GM19463 (cell line): ENCODE data around the gene PIAS2.
"Not testable (repeated sequence)": the region's sequence is repeated elsewhere in the genome, so short reads cannot be mapped to it uniquely, and the experiment has no call there.

Experiments
- ATAC-seq: cut with Tn5 transposase; IDR thresholded peaks from one replicate; pipeline ENCODE4 v1.9.1; 2021; ENCODE audit warnings: mild to moderate bottlenecking, moderate library complexity; ENCODE audit not compliant: unreplicated experiment

The PIAS2 gene, protein sequence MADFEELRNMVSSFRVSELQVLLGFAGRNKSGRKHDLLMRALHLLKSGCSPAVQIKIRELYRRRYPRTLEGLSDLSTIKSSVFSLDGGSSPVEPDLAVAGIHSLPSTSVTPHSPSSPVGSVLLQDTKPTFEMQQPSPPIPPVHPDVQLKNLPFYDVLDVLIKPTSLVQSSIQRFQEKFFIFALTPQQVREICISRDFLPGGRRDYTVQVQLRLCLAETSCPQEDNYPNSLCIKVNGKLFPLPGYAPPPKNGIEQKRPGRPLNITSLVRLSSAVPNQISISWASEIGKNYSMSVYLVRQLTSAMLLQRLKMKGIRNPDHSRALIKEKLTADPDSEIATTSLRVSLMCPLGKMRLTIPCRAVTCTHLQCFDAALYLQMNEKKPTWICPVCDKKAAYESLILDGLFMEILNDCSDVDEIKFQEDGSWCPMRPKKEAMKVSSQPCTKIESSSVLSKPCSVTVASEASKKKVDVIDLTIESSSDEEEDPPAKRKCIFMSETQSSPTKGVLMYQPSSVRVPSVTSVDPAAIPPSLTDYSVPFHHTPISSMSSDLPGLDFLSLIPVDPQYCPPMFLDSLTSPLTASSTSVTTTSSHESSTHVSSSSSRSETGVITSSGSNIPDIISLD

DNA sequence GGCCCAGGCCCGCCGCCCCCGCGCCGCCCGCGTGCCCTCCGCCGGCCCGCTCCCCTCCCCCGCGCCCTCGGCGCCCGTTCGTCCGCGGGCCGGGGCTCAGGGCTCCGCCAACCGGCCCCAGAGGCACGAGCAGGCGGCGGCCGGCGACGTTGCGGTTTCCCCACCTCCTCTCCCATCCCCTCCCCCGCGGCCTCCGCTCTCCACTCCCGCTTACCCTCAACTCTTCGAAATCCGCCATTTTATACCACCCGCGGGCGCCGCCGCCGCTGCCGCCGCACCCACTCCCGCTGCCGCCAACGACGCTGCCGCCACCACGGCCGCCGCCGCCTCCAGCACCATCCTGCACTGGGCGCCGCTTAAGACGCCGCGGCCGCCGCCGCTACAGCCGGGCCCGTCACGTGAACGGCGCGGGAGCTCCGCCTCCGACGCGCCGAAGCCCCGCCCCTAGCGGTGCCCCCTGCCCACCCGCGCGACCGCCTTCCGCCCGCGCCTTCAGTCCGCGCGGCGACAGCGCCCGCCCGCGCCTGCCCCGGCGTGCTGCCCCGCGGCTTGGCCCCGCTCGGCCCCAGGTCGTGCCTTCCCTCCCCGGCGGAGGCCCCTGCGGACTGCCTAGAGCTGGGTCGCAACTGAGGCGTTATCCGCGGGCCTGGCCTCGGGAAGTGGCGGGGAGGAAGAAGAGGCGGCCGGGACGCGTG is at the start of gene PIAS2, which contains the start of gene KATNAL2:
Gene PIAS2 (minus strand): TSS at position 400 of the 695 bp plus-strand sequence. CDS start 162 bp downstream, at position 238.
Gene KATNAL2 (plus strand): TSS at position 495 of the 695 bp plus-strand sequence. CDS start 29,271 bp downstream, outside the sequence.
- ATAC-seq = peak; percentile 89

DNA sequence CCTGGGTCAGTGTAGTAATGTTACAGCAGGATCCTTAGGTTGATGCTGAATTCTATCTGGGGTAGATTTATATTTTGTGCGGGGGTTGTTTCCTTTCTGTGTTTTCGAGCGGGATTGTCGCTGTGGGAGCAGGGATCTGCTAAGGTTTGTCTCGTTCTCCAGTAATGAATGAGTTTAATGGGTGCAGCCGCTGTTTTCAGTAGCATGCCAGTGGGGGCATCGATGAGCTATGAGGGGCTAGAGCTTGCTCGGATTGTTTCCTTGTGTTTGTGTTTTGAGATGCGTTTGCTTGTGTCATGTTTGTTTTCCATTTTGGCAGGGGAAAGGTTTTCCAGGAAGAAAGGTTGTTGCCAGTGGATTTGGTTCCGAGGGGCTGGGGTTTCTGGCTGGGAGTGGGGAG is 49.0 kb upstream of the PIAS2 start:
- not testable (repeated sequence) for ATAC-seq

DNA sequence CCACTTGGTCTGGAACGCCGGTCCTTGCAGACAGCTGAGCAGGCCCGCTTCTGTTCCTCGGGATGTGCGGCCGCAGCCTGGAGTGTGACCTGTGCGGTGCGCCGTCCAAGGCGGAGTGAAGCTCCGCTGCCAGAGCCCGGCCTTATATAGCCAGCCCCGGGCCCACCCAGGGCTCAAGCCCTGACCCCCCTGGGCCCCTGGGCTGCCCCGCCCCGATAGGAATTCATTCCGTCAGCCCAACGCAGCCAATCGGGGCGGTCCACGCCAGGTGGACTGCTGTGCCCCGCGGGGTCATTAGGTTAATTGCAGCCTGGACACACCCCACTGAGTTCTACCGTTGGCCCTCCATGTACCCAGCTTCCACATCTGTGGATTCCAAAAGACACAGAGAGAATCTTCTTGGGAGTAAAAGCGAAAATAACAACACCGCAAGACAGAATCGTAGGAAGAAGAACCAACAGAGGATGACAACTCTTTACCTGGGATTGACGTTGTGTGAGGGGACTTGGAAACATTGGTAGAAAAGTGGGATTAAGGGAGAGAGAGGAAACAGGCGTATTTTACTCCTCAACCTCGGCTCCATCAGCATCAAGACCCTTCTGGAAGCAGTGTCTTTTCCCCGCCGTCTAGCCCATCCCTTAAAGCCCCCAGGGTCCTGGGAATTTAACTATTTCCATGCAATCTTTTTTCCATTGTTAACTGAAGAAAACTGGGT is 47.4 kb upstream of the PIAS2 start:
- not testable (repeated sequence) for ATAC-seq

DNA sequence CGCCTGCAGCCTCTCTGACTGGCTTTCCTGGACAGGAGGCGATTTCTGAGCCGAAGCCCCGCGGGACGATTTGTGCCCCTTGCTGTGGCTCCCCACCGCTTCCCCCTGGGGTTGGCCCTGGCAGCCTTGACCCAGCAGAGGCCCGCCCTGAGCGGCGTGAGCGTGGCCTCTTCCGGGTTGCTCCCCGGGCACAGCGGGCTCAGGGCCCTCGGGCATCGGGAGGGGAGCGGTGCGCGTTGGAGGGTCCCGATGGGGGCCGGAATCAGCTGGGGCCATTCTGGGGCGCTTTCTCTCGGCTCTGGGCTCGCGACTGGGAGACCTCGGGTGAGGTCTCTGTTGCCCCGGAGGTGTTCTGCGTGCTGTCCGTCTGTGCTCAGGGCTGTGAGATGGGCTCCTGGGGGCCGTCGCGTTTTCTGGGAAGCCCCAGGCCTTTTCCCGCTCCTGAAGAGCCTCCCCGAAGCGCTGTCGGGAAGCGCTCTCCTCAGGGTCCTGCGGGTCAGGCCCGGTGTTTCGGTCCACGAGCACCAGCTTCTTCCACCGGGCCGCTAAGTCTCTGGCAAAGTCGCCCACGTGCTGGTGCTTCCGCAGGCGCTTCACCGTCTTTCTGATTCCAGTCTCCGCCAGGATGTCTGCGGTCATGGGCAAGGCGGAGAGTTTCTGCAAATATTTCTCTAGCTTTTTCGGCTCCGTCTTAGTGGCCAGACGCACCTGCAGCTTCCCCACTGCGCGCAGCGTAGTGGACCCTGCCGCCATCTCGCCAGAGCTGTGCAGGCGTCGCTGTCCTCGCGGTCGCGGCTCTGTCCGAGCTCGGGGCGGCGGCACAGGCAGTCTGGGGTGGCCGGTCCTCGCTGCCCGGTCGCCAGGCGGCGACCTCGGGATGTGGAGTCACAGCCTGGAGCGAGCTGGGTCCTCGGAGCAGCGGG is 46.6 kb upstream of the PIAS2 start:
- ATAC-seq = not testable (repeated sequence)

DNA sequence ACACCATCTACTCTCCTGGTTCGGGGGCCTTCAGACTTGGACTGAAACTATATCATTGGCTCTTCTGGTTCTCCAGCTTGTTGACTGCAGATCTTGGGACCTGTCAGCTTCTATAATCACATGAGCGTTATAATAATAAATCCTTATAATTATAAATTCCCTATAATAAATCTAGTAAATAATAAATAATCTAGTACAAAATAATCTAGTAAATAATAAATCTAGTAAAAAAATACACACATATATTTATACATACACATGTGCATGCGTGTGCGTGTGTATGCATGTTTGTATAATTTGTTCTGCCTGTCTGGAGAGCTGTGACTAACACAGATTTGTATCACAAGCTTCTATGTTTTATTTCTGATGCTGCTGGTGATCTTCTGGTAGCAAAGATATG is 40.9 kb upstream of the PIAS2 start:
- no peak for ATAC-seq

DNA sequence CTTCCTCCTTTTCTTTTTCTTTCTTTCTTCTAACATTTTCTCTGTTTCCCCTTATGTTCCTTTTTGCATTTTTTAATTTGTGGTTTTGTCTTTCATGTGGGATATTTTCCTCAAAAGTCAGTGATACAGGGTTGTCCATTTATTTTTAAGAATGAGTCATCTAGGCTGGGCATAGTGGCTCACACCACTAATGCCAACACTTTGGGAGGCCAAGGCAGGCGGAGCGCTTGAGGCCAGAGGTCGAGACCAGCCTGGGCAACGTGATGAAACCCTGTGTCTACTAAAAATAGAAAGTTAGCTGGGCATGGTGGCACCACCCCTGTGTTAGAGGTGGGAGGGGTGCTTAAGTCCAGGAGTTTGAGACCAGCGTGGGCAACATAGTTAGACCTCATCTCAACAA is 35.9 kb upstream of the PIAS2 start:
- no peak for ATAC-seq

DNA sequence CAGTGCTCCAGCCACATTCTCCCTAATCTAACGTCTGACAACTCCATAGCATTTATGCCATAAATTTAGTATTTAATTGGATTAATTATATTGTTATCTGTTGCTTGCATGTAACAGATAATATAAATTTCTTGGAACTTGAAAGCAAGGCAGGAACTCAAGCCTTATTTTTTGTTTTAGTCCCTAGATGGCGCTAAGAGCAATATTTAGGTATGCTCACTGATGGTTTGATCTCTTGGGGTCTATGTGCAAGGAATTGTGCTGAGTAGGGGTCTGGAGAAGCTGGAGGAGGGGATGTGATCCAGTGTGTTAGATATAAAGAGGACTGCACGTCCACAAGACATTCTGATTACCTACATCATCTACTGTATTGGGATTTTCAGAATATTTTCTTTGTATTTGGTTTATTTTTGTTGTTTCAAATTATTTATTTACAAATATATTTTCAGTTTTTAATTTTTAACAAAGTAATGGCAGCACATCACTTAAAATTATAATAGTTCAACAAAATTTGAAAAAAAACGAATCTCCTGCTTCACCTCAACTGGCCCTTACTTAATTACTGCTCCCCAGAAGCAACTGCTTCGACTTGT is 32.9 kb upstream of the PIAS2 start:
- no peak for ATAC-seq

DNA sequence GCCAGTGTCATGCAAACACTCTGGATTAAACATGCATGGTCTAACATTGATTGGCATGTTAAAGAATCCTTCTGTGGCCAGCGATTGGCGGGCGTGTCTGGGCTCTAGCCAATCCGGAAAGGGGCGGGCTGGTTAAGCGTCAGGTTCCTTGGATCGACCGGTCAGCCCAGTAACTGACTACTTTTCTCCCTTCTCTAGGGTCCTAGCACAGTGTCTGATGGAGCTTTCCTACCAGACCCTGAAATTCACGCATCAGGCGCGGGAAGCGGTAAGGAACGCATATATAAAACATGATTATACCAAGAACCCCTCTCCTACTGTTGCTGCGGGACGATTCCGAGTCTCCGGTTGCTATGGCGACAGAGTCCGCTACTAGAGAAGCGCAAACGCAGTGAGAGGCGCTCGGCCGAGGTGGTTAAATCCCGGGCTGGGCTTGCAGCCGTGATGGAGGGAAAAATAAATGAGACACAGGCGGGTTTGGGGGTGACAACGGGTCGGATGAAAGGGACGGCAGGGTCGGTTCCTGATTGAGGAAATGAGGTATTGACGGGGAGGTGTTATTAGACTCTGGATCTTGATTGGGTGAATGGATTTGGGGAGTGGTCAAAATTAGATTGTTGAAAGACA is 29.5 kb upstream of the PIAS2 start:
- peak; percentile 98 for ATAC-seq

DNA sequence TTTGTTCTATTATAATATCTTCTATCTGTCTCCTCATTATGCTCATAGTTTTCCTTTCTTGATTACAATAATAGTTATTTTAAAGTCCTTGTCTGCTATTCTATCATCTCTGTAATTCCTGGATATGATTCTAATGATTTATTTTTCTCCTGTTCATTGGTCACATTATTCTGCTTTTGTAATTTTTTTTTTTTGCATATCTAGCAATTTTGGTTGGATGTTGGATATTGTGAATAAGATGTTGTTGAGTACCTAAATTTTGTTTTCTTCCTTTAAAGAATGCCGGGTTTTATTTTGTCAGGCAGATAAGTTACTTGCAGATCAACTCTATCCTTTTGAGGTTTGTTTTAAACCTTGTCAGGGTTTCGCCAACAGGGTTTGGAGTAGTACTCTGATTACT is 25.3 kb upstream of the PIAS2 start:
- ATAC-seq = no peak

DNA sequence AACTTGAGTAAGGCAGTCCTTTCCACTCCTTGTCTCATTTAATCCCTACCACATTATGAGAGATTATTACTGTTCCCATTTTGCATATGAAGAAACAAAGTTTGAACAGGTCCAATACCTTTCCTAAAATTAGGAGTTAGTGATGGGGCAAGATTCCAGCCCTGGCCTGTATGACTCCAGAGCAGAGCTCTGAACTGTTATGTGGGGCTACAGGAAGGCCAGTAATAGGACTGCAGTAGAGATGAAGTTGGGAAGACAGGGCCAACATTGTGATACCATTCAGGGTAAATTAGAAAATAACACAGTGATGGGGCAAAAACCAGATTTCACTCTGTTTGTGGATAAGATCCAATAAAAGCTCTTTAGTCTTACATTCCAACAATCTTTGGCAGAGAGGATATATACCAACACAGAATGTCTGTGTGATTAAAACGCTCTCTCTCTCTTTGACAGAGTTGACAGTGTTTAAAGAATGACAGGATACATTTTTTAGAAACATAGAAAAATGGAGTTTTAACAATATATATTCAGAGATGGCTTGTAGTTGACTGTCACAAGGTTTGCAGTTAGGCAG is 22.8 kb upstream of the PIAS2 start:
- no peak for ATAC-seq

DNA sequence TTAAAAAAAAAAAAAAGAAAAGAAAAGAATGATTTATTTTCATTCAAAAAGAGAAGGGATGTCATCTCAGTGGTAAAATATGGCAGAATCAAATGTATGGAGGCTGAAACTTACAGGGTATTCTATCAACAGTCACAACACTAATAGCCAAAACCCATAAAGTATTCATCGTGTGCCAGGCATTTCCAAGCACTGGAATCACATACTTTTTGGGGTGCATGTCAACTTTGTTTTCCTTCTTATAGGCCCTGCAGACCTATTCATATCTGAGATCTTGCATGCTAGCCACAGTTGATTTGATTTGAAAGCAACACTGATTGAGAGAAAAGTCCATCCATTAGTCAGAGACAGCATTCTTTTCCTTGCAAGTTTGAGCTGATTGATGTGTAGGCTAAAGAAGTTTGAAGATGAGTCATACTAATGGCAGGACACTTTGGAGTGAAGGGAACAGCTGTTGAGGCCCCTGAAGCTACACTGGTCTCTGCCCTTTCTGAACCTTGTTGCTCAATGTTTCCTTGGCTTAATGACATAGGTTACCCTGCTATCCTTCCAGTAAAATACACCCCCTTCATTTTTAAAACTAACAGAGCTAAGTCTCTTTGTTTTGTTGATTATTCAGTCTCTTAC is 22.1 kb upstream of the PIAS2 start:
- no peak for ATAC-seq

DNA sequence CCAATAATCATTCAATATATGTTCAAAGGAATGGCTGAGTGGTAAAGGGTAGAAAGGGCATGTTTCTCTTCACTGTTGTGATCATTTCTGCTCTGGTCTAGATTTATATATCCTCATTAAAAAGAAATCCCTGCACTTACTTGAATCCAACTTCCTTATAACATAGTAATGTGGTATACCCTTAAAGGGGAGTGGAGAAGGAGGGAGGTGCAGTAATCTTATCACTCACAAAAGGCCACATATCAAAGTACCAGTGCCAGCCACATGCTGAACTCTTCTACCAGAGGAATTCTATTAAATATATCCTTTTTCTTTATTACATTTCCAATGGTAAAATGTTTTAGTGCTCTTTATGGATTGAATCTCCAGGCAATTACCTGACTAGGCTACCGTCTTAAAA is 3.3 kb upstream of the PIAS2 start:
- ATAC-seq = no peak

DNA sequence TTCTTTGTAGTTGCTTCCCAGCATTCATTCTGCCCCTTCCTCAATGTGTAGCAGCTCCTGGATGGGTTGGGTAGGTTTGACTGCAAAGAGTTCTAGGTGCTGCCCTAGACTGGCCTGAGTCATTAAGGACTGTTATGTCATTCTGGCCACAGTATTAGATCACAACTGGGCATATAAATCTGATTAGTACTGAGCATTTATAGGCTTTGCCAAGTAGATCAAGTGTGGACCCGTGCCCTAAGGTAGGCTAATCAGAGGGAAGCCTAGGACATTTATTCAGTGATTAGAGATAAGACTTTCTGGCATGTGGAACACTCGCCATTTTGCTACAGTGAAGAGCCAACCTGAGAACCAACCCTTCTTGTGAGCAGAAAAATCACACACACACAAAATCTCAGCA is 2.8 kb upstream of the PIAS2 start:
- no peak for ATAC-seq

DNA sequence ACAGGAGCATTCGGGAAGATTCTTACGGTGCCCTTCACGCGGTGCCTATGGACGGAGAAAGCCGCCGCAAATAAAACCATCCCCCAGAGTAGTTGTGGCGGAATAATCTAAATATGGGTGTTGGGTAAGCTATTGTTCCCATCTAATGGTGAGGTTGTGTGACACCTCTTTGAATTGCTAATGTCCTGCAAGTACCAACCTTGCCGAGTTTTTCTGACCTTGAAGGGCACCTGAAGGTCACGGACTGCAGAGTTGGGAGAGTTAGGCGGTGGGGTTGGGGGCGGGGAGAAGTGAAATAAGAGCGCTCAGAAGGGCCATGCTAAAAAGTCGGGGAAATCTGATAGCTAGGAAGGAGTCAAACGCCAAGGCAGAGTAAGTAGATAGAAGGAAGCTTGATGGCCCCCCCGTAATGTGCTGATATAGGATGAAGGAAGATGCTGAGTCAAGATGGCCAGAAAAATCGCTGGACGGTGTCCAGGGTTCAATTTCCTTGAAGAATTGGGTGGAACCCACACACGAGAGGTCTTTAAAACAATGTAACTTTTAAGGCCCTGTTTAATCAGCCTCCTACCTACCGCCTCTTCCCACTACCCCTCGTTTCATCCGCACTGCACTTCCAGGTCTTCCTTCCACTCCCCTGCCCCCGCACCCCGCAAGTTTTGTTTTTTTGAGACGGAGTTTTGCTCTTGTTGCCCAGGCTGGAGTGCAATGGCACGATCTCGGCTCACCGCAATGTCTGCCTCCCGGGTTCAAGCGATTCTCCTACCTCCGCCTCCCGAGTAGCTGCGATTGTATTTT is 695 bp upstream of the PIAS2 start:
- peak; percentile 3 for ATAC-seq

DNA sequence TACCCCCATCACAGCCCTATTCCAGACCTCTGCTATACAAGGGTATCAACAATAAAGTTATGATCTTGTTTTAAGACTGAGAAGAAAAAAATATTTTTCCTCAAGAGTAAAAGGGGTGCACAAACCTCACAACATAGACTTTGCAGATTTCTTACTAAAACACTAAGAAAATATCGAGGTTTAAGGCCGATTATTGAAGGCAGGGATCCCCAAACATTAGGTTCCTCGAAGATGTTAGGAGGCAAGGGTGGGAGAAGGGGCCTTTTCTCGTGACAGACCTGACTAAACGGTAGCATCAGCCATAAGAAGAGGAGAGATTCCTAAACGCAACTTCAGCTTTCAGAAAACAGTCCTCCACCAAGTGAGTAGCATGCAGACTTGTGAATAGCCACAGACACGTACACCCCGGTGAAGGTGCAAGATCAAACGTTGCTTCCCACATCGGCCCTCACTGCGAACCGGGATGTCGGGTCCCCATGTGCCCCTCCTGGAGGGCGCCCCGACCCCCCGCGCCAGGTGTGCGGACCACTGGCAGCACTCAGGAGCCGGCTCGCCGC is 678 bp downstream of the PIAS2 start:
- ATAC-seq = no peak

DNA sequence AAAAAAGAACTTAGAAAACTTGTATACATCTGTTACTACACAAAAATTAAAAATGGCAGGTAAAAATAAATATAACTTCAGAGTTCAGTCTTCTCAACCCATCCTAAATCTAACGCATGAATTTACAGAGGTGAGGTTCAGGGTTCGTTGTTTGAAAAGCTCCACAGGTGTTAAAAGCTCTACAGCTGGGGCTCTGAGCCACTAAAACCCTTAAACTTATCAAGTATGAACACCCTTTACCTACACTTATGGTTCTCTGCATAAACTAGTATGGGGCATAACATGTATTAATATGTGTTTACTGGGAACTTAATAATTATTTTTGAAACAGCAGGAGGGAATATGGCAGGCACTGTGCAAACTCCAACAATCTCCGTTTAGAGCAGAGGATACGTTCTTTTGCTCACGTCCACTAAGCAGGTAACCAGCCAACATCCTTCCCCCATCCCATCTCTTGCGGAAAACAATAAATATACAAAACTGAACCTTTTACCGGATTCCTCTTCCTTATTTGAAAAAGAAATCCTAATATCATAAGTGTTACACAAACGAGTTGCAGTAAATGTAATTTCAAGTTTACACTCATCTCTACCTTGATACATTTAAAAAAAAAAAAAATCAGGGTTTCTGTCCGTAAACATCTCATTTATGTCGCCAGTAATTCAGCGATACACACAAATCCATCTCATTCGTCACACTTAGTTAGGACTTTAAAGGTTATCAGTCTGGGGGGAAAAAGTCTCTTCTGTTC is 1.3 kb downstream of the PIAS2 start:
- no peak for ATAC-seq

DNA sequence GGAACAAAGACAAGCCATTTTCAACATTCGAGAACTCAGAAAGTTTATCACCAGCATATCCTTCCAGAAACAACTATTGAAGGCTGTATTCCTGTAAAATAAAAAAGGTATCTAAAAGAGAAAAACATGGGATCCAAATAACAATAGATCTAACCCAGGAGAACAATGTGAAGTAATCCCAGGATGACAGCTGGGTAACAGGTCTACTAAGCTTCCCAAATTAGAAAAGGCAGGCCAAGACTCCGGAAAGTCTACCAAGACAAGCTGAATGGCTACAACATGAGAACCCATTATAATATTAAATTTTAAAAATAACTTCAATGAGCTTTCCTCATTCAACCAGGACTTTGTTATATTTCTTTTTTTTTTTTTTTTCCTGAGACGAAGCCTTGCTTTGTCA is 6.5 kb downstream of the PIAS2 start:
- no peak for ATAC-seq
